Body of pancreas (tissue), 4 donors: Measurements from ENCODE around the gene PKP3.

Experiments used
- POLR2A ChIP-seq, 3 donors: fragments of 450-650 bp; IDR thresholded peaks; one replicate each; pipeline ENCODE4 v1.6.1; 2016; ENCODE audit warnings: antibody characterized with exemption in 3 of 3, mild to moderate bottlenecking in 2 of 3
- TF ChIP-seq, protein P1 (sequence below), 7 experiments: fragments of 450-650 bp in 4 of 7; fragments of 200-600 bp in 3 of 7; sonication (generic) in 3 of 7; IDR thresholded peaks; one replicate each; pipeline ENCODE4 v1.5.1; 2016 to 2019; ENCODE audit warnings: antibody characterized with exemption in 7 of 7

- TF ChIP-seq, protein P1, sequence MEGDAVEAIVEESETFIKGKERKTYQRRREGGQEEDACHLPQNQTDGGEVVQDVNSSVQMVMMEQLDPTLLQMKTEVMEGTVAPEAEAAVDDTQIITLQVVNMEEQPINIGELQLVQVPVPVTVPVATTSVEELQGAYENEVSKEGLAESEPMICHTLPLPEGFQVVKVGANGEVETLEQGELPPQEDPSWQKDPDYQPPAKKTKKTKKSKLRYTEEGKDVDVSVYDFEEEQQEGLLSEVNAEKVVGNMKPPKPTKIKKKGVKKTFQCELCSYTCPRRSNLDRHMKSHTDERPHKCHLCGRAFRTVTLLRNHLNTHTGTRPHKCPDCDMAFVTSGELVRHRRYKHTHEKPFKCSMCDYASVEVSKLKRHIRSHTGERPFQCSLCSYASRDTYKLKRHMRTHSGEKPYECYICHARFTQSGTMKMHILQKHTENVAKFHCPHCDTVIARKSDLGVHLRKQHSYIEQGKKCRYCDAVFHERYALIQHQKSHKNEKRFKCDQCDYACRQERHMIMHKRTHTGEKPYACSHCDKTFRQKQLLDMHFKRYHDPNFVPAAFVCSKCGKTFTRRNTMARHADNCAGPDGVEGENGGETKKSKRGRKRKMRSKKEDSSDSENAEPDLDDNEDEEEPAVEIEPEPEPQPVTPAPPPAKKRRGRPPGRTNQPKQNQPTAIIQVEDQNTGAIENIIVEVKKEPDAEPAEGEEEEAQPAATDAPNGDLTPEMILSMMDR (IDR thresholded peaks at IDR 0.05): no peak
- no peak for TF ChIP-seq POLR2A (IDR thresholded peaks at IDR 0.05)
These were observed 40.5 kb downstream of the PKP3 start for GRCh38 chr11:434496-434895.
